IMR-90 (cell line): Measurements from ENCODE around the gene HOXB7. TPM values are rescaled to one million over a fixed set of nuclear protein-coding genes. Genes with fewer than 3 reads are reported as not detected.

Experiments used
- ATAC-seq: fragments of 200-7000 bp; cut with Tn5 transposase; 2 replicates; pipeline ENCODE4 v1.9.1; 2020; ENCODE audit warnings: low read depth, mild to moderate bottlenecking, moderate library complexity
- BruUV-seq: library from RNA; stranded (reverse); fragments of 400-500 nt; replicated peaks from 2 replicates; lab custom pipeline; 2021; lab: Mats Ljungman, UMichigan
- CTCF ChIA-PET: fragments of 300-600 bp; formaldehyde crosslinking; extraction: SDS; loops from one replicate; lab custom pipeline; 2021; ENCODE audit warnings: antibody characterized with exemption; lab: Yijun Ruan, JAX
- POLR2A ChIA-PET: fragments of 300-600 bp; sonication (Branson Sonifier 250); formaldehyde crosslinking; loops from one replicate; lab custom pipeline; 2022; ENCODE audit warnings: antibody characterized with exemption; ENCODE audit not compliant: unreplicated experiment; lab: Charles Lee
- DNase-seq: peaks from one replicate; pipeline ENCODE4 v3.0.0; 2013
- H2AFZ ChIP-seq: replicated peaks from 2 replicates; pipeline ENCODE3; 2013; ENCODE audit warnings: low read length, mild to moderate bottlenecking; ENCODE audit not compliant: poor library complexity
- H2AK5ac ChIP-seq: 2 replicates; pipeline ENCODE4 v1.6.1; 2013; ENCODE audit warnings: low read depth, low read length, inconsistent platforms
- H2AK9ac ChIP-seq: replicated peaks from 2 replicates; pipeline ENCODE3; 2013; ENCODE audit warnings: mild to moderate bottlenecking, low read depth, low read length, moderate library complexity; ENCODE audit not compliant: poor library complexity
- H2BK120ac ChIP-seq: 2 replicates; pipeline ENCODE4 v1.6.1; 2013; ENCODE audit warnings: low read depth, low read length, inconsistent platforms
- H2BK15ac ChIP-seq: 3 replicates; pipeline ENCODE4 v1.6.1; 2013; ENCODE audit warnings: low read depth, low read length, inconsistent platforms
- H2BK20ac ChIP-seq: 2 replicates; pipeline ENCODE4 v1.6.1; 2013; ENCODE audit warnings: low read depth, mild to moderate bottlenecking, inconsistent platforms, low read length, moderate library complexity
- H2BK5ac ChIP-seq: 2 replicates; pipeline ENCODE4 v1.6.1; 2013; ENCODE audit warnings: mild to moderate bottlenecking, low read depth, low read length, inconsistent platforms; ENCODE audit not compliant: poor library complexity, severe bottlenecking
- H3K14ac ChIP-seq: replicated peaks from 2 replicates; pipeline ENCODE4 v1.6.1; 2013; ENCODE audit warnings: low read depth, low read length, inconsistent platforms
- H3K18ac ChIP-seq: 2 replicates; pipeline ENCODE4 v1.6.1; 2013; ENCODE audit warnings: low read depth, low read length, control low read depth
- H3K23ac ChIP-seq: 2 replicates; pipeline ENCODE4 v1.6.1; 2013; ENCODE audit warnings: low read depth, low read length, inconsistent platforms
- H3K27ac ChIP-seq: 2 replicates; pipeline ENCODE4 v1.5.1; 2013; ENCODE audit warnings: mild to moderate bottlenecking, control low read depth, low read length; ENCODE audit not compliant: insufficient read depth
- H3K27me3 ChIP-seq: 2 replicates; pipeline ENCODE4 v1.6.1; 2013; ENCODE audit warnings: low read length; ENCODE audit not compliant: control insufficient read depth, insufficient read depth
- H3K36me3 ChIP-seq: 2 replicates; pipeline ENCODE4 v1.6.1; 2013; ENCODE audit warnings: low read length, mixed read lengths; ENCODE audit not compliant: control insufficient read depth, insufficient read depth
- H3K4ac ChIP-seq: 2 replicates; pipeline ENCODE4 v1.6.1; 2013; ENCODE audit warnings: low read depth, low read length, inconsistent platforms
- H3K4me1 ChIP-seq: 2 replicates; pipeline ENCODE4 v1.6.1; 2013; ENCODE audit warnings: low read length, mixed read lengths; ENCODE audit not compliant: control insufficient read depth, insufficient read depth
- H3K4me2 ChIP-seq: 2 replicates; pipeline ENCODE4 v1.6.1; 2013; ENCODE audit warnings: low read depth, mild to moderate bottlenecking, control low read depth, low read length, moderate library complexity
- H3K4me3 ChIP-seq: 2 replicates; pipeline ENCODE4 v1.5.1; 2013; ENCODE audit warnings: low read depth, mild to moderate bottlenecking, control low read depth, low read length, moderate library complexity; ENCODE audit not compliant: insufficient read depth
- H3K56ac ChIP-seq: 2 replicates; pipeline ENCODE4 v1.6.1; 2013; ENCODE audit warnings: low read length, inconsistent platforms; ENCODE audit not compliant: insufficient read depth; ENCODE audit errors: extremely low read depth
- H3K79me1 ChIP-seq, 2 experiments: 2 replicates each; pipeline ENCODE4 v1.6.1; 2013; ENCODE audit warnings: low read length in 2 of 2, inconsistent platforms in 1 of 2, low read depth in 1 of 2
- H3K9ac ChIP-seq: 2 replicates; pipeline ENCODE4 v1.6.1; 2013; ENCODE audit warnings: low read depth, low read length, control low read depth
- H3K9me1 ChIP-seq: 2 replicates; pipeline ENCODE4 v1.6.1; 2013; ENCODE audit warnings: low read length, inconsistent platforms; ENCODE audit not compliant: insufficient read depth
- H3K9me3 ChIP-seq: 2 replicates; pipeline ENCODE4 v1.6.1; 2013; ENCODE audit warnings: low read length; ENCODE audit not compliant: control insufficient read depth, insufficient read depth
- H4K20me1 ChIP-seq: 2 replicates; pipeline ENCODE4 v1.6.1; 2013; ENCODE audit warnings: low read length, inconsistent platforms; ENCODE audit not compliant: insufficient read depth
- H4K5ac ChIP-seq: 2 replicates; pipeline ENCODE4 v1.6.1; 2013; ENCODE audit warnings: mild to moderate bottlenecking, low read depth, low read length, control low read depth
- H4K8ac ChIP-seq, 2 experiments: 2 replicates each; pipeline ENCODE4 v1.6.1; 2013; ENCODE audit warnings: low read depth in 2 of 2, low read length in 2 of 2, control low read depth in 1 of 2, inconsistent platforms in 1 of 2
- H4K91ac ChIP-seq: 2 replicates; pipeline ENCODE4 v1.6.1; 2013; ENCODE audit warnings: low read depth, low read length, inconsistent platforms; ENCODE audit not compliant: insufficient read depth
- BHLHE40 ChIP-seq: fragments of 150-350 bp; IDR thresholded peaks from 2 replicates; pipeline ENCODE4 v1.6.1; 2016; ENCODE audit warnings: mild to moderate bottlenecking, low read depth, low read length
- CEBPB ChIP-seq: IDR thresholded peaks from 2 replicates; pipeline ENCODE4 v1.6.1; 2012; ENCODE audit warnings: low read depth, low read length, improper control_type of control experiment
- FOS ChIP-seq: fragments of 150-350 bp; IDR thresholded peaks from 2 replicates; pipeline ENCODE4 v1.6.1; 2016; ENCODE audit warnings: low read depth, low read length
- MAZ ChIP-seq: IDR thresholded peaks from 2 replicates; pipeline ENCODE4 v1.6.1; 2012; ENCODE audit warnings: low read depth, mild to moderate bottlenecking, low read length, improper control_type of control experiment, moderate library complexity, borderline replicate concordance
- MXI1 ChIP-seq: IDR thresholded peaks from 2 replicates; pipeline ENCODE4 v1.6.1; 2012; ENCODE audit warnings: low read depth, mild to moderate bottlenecking, low read length, moderate library complexity, borderline replicate concordance
- RAD21 ChIP-seq: IDR thresholded peaks from 2 replicates; pipeline ENCODE4 v1.6.1; 2012; ENCODE audit warnings: low read length, improper control_type of control experiment
- RCOR1 ChIP-seq: IDR thresholded peaks from 2 replicates; pipeline ENCODE4 v1.6.1; 2012; ENCODE audit warnings: mild to moderate bottlenecking, low read length, improper control_type of control experiment; ENCODE audit not compliant: insufficient replicate concordance
- SMC3 ChIP-seq: fragments of 150-350 bp; IDR thresholded peaks from 2 replicates; pipeline ENCODE4 v1.6.1; 2016; ENCODE audit warnings: low read depth, mild to moderate bottlenecking, antibody characterized with exemption, low read length, moderate library complexity
- WGBS, 2 experiments: methylation state at CpG; one replicate each; pipeline versions ENCODE4 v1.1.5 to v1.1.7; 2013; ENCODE audit warnings: missing lambda C conversion rate in 2 of 2; ENCODE audit not compliant: insufficient read length in 1 of 2; ENCODE audit errors: extremely low coverage in 2 of 2; 5-methylcytosine and 5-hydroxymethylcytosine counted together
- dilution Hi-C: fragments of 300-500 bp; cut with HindIII; formaldehyde crosslinking; loops from one replicate; pipeline ENCODE4 v1.14.3; 2018; ENCODE audit warnings: low sequenced_read_pairs; ENCODE audit not compliant: unreplicated experiment
- in situ Hi-C: fragments of 300-500 bp; cut with MboI; formaldehyde crosslinking; loops from 3 replicates; pipeline ENCODE4 v1.14.3; 2019; ENCODE audit warnings: low sequenced_read_pairs, inconsistent platforms, mixed read lengths
- intact Hi-C: fragments of 100-400 bp; cut with micrococcal nuclease; formaldehyde crosslinking; loops from 2 replicates; pipeline ENCODE4 v1.10.0; 2022
- polyA plus RNA-seq, 3 experiments: library from polyadenylated mRNA; depleted of rRNA; stranded (reverse); fragments of >200 nt; gene quantifications; 2 replicates each; pipeline ENCODE4 v1.2.3, GENCODE V29; 2012; ENCODE audit warnings: low replicate concordance in 1 of 3
- total RNA-seq: library from RNA; depleted of rRNA; stranded (reverse); fragments of >200 nt; gene quantifications from 2 replicates; pipeline ENCODE4 v1.2.3, GENCODE V29; 2012
- TF ChIP-seq, protein P1 (sequence below): fragments of 150-350 bp; IDR thresholded peaks from 2 replicates; pipeline ENCODE4 v1.6.1; 2016; ENCODE audit warnings: low read depth, mild to moderate bottlenecking, low read length, moderate library complexity, borderline replicate concordance

The HOXB7 gene
- total and polyA plus RNA-seq, 2 of the 4 experiments (the other 2 are of a cell fraction) = 1.8 to 6.7 TPM

DNA sequence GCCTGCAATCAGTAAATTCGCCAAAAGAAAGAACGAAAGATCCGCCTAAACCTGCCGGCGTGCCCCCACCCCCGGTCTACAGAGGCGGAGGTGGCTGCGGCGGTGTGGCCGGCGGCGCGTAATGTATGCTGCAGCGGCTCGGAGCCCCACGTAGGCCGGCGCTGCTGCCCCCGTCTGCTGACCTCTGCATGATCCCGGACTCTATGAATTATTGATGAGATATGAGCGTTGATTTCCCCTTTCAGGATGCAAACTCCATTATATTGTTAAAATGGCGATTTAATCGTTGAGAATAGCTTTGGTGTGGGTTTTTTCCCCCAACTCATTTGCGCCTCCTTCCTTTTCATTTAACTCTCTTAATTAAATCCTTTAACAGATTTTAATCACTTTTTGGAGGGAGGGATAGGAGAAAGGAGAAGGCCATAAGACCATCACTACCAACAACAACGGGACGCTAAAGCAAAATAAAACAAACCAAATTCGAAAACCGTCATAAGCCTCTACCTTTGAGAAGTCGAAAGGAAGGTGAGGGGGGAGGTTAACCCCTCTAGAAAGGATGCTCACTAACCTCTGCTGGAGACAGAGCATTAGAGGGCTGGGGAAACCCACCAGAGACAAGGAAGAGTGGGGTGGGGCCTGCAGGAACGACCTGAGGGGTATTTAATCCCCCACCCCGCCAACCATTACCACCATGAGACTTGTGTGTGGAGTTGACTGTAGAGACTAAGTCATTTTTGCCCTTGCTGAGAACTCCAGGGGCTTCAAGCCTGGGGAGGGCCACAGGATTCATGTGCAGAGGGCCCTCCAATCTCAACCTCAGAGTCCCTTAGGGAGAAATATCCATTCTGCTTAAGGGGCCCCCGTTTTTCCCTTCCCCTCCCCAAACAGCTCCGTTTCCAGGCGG lies 24.2 kb downstream of the HOXB7 start (continued):
- TF ChIP-seq, protein P1, sequence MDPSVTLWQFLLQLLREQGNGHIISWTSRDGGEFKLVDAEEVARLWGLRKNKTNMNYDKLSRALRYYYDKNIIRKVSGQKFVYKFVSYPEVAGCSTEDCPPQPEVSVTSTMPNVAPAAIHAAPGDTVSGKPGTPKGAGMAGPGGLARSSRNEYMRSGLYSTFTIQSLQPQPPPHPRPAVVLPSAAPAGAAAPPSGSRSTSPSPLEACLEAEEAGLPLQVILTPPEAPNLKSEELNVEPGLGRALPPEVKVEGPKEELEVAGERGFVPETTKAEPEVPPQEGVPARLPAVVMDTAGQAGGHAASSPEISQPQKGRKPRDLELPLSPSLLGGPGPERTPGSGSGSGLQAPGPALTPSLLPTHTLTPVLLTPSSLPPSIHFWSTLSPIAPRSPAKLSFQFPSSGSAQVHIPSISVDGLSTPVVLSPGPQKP = no peak

DNA sequence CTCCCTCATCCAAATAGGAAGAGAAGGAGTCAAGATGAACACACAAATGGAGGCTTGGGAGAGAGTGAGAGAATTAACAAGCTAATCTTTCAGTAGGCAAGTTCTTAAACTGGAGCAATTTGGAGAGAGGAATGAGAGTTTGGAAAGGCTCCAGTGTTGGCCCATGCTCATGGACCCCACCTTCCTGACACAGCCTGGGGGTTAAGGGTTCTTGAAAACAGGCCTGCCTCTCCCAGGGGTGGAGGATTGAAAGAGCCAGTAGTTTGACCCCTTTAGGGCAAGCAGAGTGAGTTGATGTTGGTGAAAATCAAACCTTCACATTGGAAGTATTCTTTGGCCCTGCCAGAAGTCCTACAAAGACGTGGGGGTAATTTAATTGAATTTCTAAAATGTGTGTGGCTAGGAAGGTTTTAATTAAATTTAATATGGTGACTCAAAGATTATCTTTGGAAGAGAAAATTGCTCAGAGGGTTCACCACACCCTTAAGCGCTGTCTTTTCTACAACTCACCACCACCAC lies 26.5 kb downstream of the HOXB7 start:
- Histone ChIP-seq H3K14ac (peak overlapping the region; percentile 92), H3K9ac (peak overlapping the region; percentile 64), H3K4me1 (peaks cover 10% of the 10 kb centered on the region), H3K9me1 (no peaks in the 10 kb centered on the region; the same call in 1 of the 2 replicates), H4K5ac (peak overlapping the region; percentile 78), H3K4me3 (peak overlapping the region; percentile 91), H3K36me3 (peaks cover 14% of the 10 kb centered on the region; the same call in 1 of the 2 replicates), H4K20me1 (no peaks in the 10 kb centered on the region; the same call in 1 of the 2 replicates), H4K91ac (peak overlapping the region; percentile 90), H3K27ac (peak overlapping the region; percentile 99), H2BK20ac (peak overlapping the region; percentile 76), H2BK120ac (peak overlapping the region; percentile 97), H3K9me3 (no peaks in the 10 kb centered on the region), H4K8ac (peak overlapping the region; percentile 89), H2BK15ac (peak overlapping the region; percentile 89; the same call in 2 of the 3 replicates), H3K79me1 (no peaks in the 10 kb centered on the region), H2AFZ (peak overlapping the region; percentile 50), H3K56ac (peak overlapping the region; percentile 81; the same call in 1 of the 2 replicates), H3K23ac (peak overlapping the region; percentile 97), H3K4ac (peak overlapping the region; percentile 99), H3K27me3 (no peaks in the 10 kb centered on the region), H2AK5ac (peak overlapping the region; percentile 76), H3K4me2 (peak overlapping the region; percentile 98), H2BK5ac (peak overlapping the region; percentile 99), H3K18ac (peak overlapping the region; percentile 85), H2AK9ac (peak overlapping the region; percentile 65)
- dilution Hi-C loops (no loop called here), in situ Hi-C loops (no loop called here), intact Hi-C loops (no loop called here)
- CTCF ChIA-PET = interaction anchor here (1.7 kb wide), 1 partner anchor 92 kb away, joined by 4 read pairs; no protein-coding TSS in a partner anchor
- WGBS, 2 experiments = 20% methylated on average over 1 of the region's 2 CpGs; no CpG with 5 or more reads in 1 of the 2 experiments
- ATAC-seq (no peak), DNase-seq (peak; percentile 39)
- BruUV-seq = no TSS peak
- POLR2A ChIA-PET = interaction anchor here (0.6 kb wide), 1 partner anchor 20 kb away, joined by 5 read pairs; no protein-coding TSS in a partner anchor
- TF ChIP-seq RAD21 (no peak), MXI1 (no peak), SMC3 (no peak), BHLHE40 (no peak), CEBPB (no peak), MAZ (no peak), RCOR1 (no peak), FOS (no peak)
- TF ChIP-seq, protein P1 = no peak
